HCT116 (cell line): ENCODE data around the gene NEMP2. TPM values are rescaled to one million over a fixed set of nuclear protein-coding genes. Genes with fewer than 3 reads are reported as not detected.
A peak's percentile ranks its signal among the peaks of the same experiment; 100 is the strongest.

Experiments used
- ATAC-seq: fragments of 200-7000 bp; cut with Tn5 transposase; 2 replicates; pipeline ENCODE4 v1.9.1; 2020; ENCODE audit warnings: mild to moderate bottlenecking, moderate library complexity
- BruUV-seq: library from RNA; stranded (reverse); fragments of 400-500 nt; replicated peaks from 2 replicates; lab custom pipeline; 2021; lab: Mats Ljungman, UMichigan
- CTCF ChIA-PET: fragments of 300-600 bp; sonication (Branson Sonifier 250); formaldehyde crosslinking; loops from one replicate; lab custom pipeline; 2021; ENCODE audit warnings: antibody characterized with exemption; lab: Charles Lee
- POLR2A ChIA-PET: fragments of 300-600, 350-600 bp; sonication (Branson Sonifier 250); formaldehyde crosslinking; loops from one replicate; lab custom pipeline; 2021; ENCODE audit warnings: antibody characterized with exemption; lab: Charles Lee
- RAD21 ChIA-PET, 2 experiments: fragments of 300-600 bp; sonication (Branson Sonifier 250); formaldehyde crosslinking; loops; one replicate each; lab custom pipeline; 2023; ENCODE audit warnings: low total read pairs in 2 of 2; ENCODE audit not compliant: uncharacterized antibody in 2 of 2, unreplicated experiment in 2 of 2, low non-redundant PET in 1 of 2; lab: Charles Lee
- DNase-seq: peaks from one replicate; pipeline ENCODE4 v3.0.0-alpha.2; 2010; ENCODE audit warnings: low read depth, low spot score
- H2AFZ ChIP-seq: fragments of 200-600 bp; shearing (Covaris generic), sonication (generic); 2 replicates; pipeline ENCODE4 v1.6.1; 2017; ENCODE audit warnings: low read depth, mixed run types, mixed read lengths, antibody characterized with exemption, low read length; ENCODE audit not compliant: poor library complexity, severe bottlenecking
- H3K27ac ChIP-seq: 2 replicates; pipeline ENCODE4 v1.5.1; 2012; ENCODE audit warnings: low read depth, low read length
- H3K27me3 ChIP-seq: fragments of 200-600 bp; sonication (generic); 2 replicates; pipeline ENCODE4 v1.6.1; 2016; ENCODE audit warnings: mixed run types, low read length, mixed read lengths; ENCODE audit not compliant: insufficient read depth
- H3K36me3 ChIP-seq, 2 experiments: fragments of 200-500 bp in 1 of 2; fragments of 200-600 bp in 1 of 2; sonication (Bioruptor generic) in 1 of 2; sonication (generic) in 1 of 2; 2 replicates each; pipeline versions ENCODE4 v1.5.1 to v1.6.1; 2014 to 2016; ENCODE audit warnings: low read length in 2 of 2, inconsistent platforms in 1 of 2, mixed read lengths in 1 of 2, mixed run types in 1 of 2; ENCODE audit not compliant: insufficient read depth in 2 of 2, control insufficient read depth in 1 of 2
- H3K4me1 ChIP-seq, 2 experiments: fragments of 200-600 bp in 1 of 2; sonication (generic) in 1 of 2; 2 replicates each; pipeline versions ENCODE4 v1.5.1 to v1.6.1; 2012 to 2017; ENCODE audit warnings: low read length in 2 of 2, inconsistent platforms in 1 of 2, mild to moderate bottlenecking in 1 of 2, mixed read lengths in 1 of 2, mixed run types in 1 of 2, moderate library complexity in 1 of 2; ENCODE audit not compliant: insufficient read depth in 2 of 2, control insufficient read depth in 1 of 2
- H3K4me2 ChIP-seq: fragments of 200-600 bp; sonication (generic); 2 replicates; pipeline ENCODE4 v1.6.1; 2017; ENCODE audit warnings: mixed run types, low read length, mixed read lengths
- H3K4me3 ChIP-seq, 2 experiments: fragments of 200-600 bp in 1 of 2; sonication (generic) in 1 of 2; replicated peaks in 1 of 2; 2 replicates each; pipeline ENCODE4 v1.5.1; 2011 to 2016; ENCODE audit warnings: low read length in 2 of 2, control low read depth in 1 of 2, low read depth in 1 of 2, mild to moderate bottlenecking in 1 of 2, mixed read lengths in 1 of 2, mixed run types in 1 of 2
- H3K79me2 ChIP-seq: fragments of 200-600 bp; sonication (generic); 2 replicates; pipeline ENCODE4 v1.6.1; 2017; ENCODE audit warnings: mild to moderate bottlenecking, mixed run types, low read length, moderate library complexity, mixed read lengths; ENCODE audit not compliant: insufficient read depth
- H3K9ac ChIP-seq: fragments of 200-600 bp; sonication (generic); 2 replicates; pipeline ENCODE4 v1.6.1; 2016; ENCODE audit warnings: low read length, mixed read lengths
- H3K9me2 ChIP-seq: fragments of 200-600 bp; sonication (generic), shearing (Covaris generic); 2 replicates; pipeline ENCODE4 v1.6.1; 2017; ENCODE audit warnings: mixed run types, mild to moderate bottlenecking, moderate library complexity; ENCODE audit not compliant: insufficient read depth
- H3K9me3 ChIP-seq, 2 experiments: fragments of 200-500 bp in 1 of 2; fragments of 200-600 bp in 1 of 2; sonication (Bioruptor generic) in 1 of 2; sonication (generic) in 1 of 2; 2 replicates each; pipeline ENCODE4 v1.6.1; 2014 to 2017; ENCODE audit warnings: low read length in 2 of 2, mixed read lengths in 2 of 2, inconsistent platforms in 1 of 2, low read depth in 1 of 2, mild to moderate bottlenecking in 1 of 2, mixed run types in 1 of 2, moderate library complexity in 1 of 2; ENCODE audit not compliant: control insufficient read depth in 1 of 2, insufficient read depth in 1 of 2
- H4K20me1 ChIP-seq: fragments of 200-600 bp; sonication (generic), shearing (Covaris generic); 2 replicates; pipeline ENCODE4 v1.6.1; 2017; ENCODE audit warnings: mixed run types, mild to moderate bottlenecking, moderate library complexity; ENCODE audit not compliant: insufficient read depth
- CBX3 ChIP-seq: IDR thresholded peaks from 2 replicates; pipeline ENCODE4 v1.6.1; 2012; ENCODE audit warnings: low read depth
- CEBPB ChIP-seq: IDR thresholded peaks from 2 replicates; pipeline ENCODE4 v1.6.1; 2012; ENCODE audit warnings: low read depth
- EGR1 ChIP-seq: IDR thresholded peaks from 2 replicates; pipeline ENCODE4 v1.6.1; 2012; ENCODE audit warnings: low read depth
- ELF1 ChIP-seq: IDR thresholded peaks from 2 replicates; pipeline ENCODE4 v1.6.1; 2012; ENCODE audit warnings: low read depth, borderline replicate concordance
- JUND ChIP-seq: IDR thresholded peaks from 2 replicates; pipeline ENCODE4 v1.6.1; 2012
- RAD21 ChIP-seq: IDR thresholded peaks from 2 replicates; pipeline ENCODE4 v1.6.1; 2012; ENCODE audit warnings: low read depth, mild to moderate bottlenecking
- SP1 ChIP-seq: IDR thresholded peaks from 2 replicates; pipeline ENCODE4 v1.6.1; 2012; ENCODE audit warnings: low read depth
- YY1 ChIP-seq: IDR thresholded peaks from 2 replicates; pipeline ENCODE4 v1.6.1; 2011; ENCODE audit warnings: low read length, low read depth, moderate library complexity, mild to moderate bottlenecking; ENCODE audit not compliant: insufficient replicate concordance; ENCODE audit errors: extremely low read depth
- intact Hi-C: fragments of 100-400 bp; cut with micrococcal nuclease; formaldehyde crosslinking; loops from 2 replicates; pipeline ENCODE4 v1.10.0; 2022
- total RNA-seq: library from RNA; stranded (reverse); gene quantifications from one replicate; pipeline ENCODE4 v1.2.1, GENCODE V29; 2021; ENCODE audit not compliant: unreplicated experiment

Gene NEMP2
- total RNA-seq, 1 experiment from 2014 or later: 8.6 TPM

DNA sequence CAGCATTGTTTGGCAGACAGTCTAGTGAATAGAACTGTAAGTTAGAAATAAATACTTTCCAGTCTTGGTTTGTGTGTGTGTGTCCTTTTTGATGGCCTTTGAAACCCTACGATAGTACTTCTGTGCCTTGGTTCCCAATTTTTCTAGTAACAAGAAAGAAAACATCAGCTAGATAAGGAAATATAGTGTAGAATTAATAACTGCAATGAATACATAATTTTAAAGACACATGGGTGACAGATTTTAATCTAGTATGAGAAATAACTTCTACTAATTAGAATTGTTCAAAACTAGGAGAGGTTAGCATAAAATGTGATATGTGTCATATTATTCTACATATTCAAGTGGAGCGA lies 44.5 kb upstream of the NEMP2 start:
- intact Hi-C loops: no loop called here
- H3K9me3 ChIP-seq: no peaks in the 10 kb centered on the region
- BruUV-seq: no TSS peak
- H3K27ac ChIP-seq: peak overlapping the region; percentile 12; the same call in 1 of the 2 replicates
- no peak for TF ChIP-seq CBX3
- no peak for TF ChIP-seq JUND
- TF ChIP-seq CEBPB: no peak
- no peak for TF ChIP-seq YY1
- no peak for TF ChIP-seq RAD21
- H3K27me3 ChIP-seq: no peaks in the 10 kb centered on the region
- H3K4me3 ChIP-seq: peak overlapping the region in 1 of 2 experiments; percentile 30; a peak in 2 of 4 replicates
- RAD21 ChIA-PET: no interaction called here
- peaks cover 17 to 44% of the 10 kb centered on the region in 2 experiments for H3K4me1 ChIP-seq
- H3K9ac ChIP-seq: peak overlapping the region; percentile 31
- CTCF ChIA-PET: no interaction called here
- H4K20me1 ChIP-seq: no peaks in the 10 kb centered on the region
- no peaks in the 10 kb centered on the region for H3K36me3 ChIP-seq
- H3K79me2 ChIP-seq: no peaks in the 10 kb centered on the region
- DNase-seq (no peak), ATAC-seq (no peak)
- POLR2A ChIA-PET: no interaction called here
- no peaks in the 10 kb centered on the region; the same call in 1 of the 2 replicates for H3K9me2 ChIP-seq
- peak overlapping the region; percentile 67 for H3K4me2 ChIP-seq
- H2AFZ ChIP-seq: peak overlapping the region; percentile 18

DNA sequence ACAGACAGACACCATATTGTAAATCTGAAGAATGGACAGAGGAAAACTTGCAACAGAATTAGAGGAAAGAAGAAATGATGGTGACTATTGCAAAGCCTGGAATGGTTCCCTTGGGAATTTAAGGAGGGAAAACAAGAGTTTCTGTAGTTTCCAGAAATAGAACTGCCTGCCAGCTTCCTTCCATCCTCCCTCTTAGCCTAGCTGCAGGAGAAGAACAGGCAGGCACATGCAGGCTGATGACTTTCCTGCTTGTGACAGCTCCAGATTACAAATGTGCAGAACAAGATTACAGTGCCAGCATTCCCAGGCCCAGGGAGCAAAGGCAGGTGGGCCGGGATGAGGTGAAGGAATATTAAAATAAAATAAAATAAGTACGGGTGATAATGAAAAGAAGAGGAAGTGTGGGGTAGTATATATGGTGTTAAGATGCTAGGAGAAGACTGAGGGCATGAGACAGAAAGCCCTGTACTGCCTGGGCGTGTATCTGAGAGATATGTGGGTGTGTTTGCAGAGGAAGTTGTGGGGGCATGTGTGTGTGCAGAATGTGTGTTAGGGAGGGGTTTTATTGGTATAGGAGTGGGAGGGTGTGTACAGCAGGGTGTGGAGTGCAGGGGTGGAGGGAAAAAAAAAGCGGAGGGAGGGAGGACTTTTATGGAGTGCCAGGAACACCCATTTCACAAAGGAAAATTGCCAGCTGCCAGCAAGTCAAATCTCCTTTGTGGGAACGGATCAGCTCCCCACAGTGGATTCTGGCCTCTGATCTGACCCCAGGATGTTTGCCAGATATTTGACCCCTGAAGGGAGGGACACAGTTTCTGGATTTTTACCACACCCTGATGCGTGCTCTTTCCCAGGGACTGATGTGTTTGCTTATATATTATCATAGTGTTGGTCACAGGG lies 43.9 kb upstream of the NEMP2 start:
- Histone ChIP-seq H2AFZ (peak overlapping the region; percentile 18), H3K9me3 (no peaks in the 10 kb centered on the region), H3K4me1 (peaks cover 15 to 41% of the 10 kb centered on the region in 2 experiments), H3K27ac (peak overlapping the region; percentile 12; the same call in 1 of the 2 replicates), H3K4me2 (peak overlapping the region; percentile 67), H3K9ac (peak overlapping the region; percentile 31), H4K20me1 (no peaks in the 10 kb centered on the region), H3K36me3 (no peaks in the 10 kb centered on the region), H3K4me3 (peak overlapping the region in 1 of 2 experiments; percentile 30; a peak in 2 of 4 replicates), H3K79me2 (no peaks in the 10 kb centered on the region), H3K27me3 (no peaks in the 10 kb centered on the region), H3K9me2 (no peaks in the 10 kb centered on the region)
- intact Hi-C loops: no loop called here
- peak; percentile 24 for DNase-seq
- ChIA-PET CTCF (no interaction called here), POLR2A (no interaction called here), RAD21 (no interaction called here)
- BruUV-seq: TSS peak; percentile 75
- TF ChIP-seq EGR1 (peak; percentile 67), SP1 (peak; percentile 41), ELF1 (no peak), CEBPB (0 out of 2 replicates have a peak, but pooled peaks have one; percentile 6), CBX3 (no peak)
- ATAC-seq: peak; percentile 80
